WTC11 (cell line): ENCODE data around the gene KIAA1328. TPM values are rescaled to one million over a fixed set of nuclear protein-coding genes. Genes with fewer than 3 reads are reported as not detected.

Experiments
- ATAC-seq: fragments of 200-7000 bp; cut with Tn5 transposase; 2 replicates; pipeline ENCODE4 v1.10.0; 2021; ENCODE audit warnings: mild to moderate bottlenecking, moderate library complexity
- CTCF ChIA-PET: fragments of 300-600 bp; sonication (Branson Sonifier 250); formaldehyde crosslinking; loops from one replicate; lab custom pipeline; 2021; ENCODE audit warnings: antibody characterized with exemption; lab: Charles Lee
- POLR2A ChIA-PET: fragments of 350-600 bp; sonication (Branson Sonifier 250); formaldehyde crosslinking; loops from one replicate; lab custom pipeline; 2021; ENCODE audit warnings: antibody characterized with exemption; lab: Charles Lee
- DNase-seq: peaks from one replicate; pipeline ENCODE4 v3.0.0; 2021; ENCODE audit warnings: low spot score
- H3K27ac Mint-ChIP-seq: 2 replicates; pipeline ENCODE4 v1.8.0; 2021; ENCODE audit warnings: mixed read lengths
- H3K27me3 Mint-ChIP-seq: 2 replicates; pipeline ENCODE4 v1.8.0; 2021; ENCODE audit warnings: low read depth, mild to moderate bottlenecking, moderate library complexity, mixed read lengths
- H3K36me3 Mint-ChIP-seq: 2 replicates; pipeline ENCODE4 v1.8.0; 2021; ENCODE audit warnings: mixed read lengths
- H3K4me1 Mint-ChIP-seq: 2 replicates; pipeline ENCODE4 v1.8.0; 2022; ENCODE audit warnings: mixed read lengths
- H3K4me3 Mint-ChIP-seq: 2 replicates; pipeline ENCODE4 v1.8.0; 2021; ENCODE audit warnings: mild to moderate bottlenecking, moderate library complexity, mixed read lengths
- H3K9me3 Mint-ChIP-seq: 2 replicates; pipeline ENCODE4 v1.8.0; 2021; ENCODE audit warnings: mixed read lengths
- CBFB ChIP-seq: sonication (generic); formaldehyde crosslinking; IDR thresholded peaks from 2 replicates; pipeline ENCODE4 v1.8.1; 2022; ENCODE audit warnings: mild to moderate bottlenecking, low read depth, missing genetic modification reagents
- ETV6 ChIP-seq: sonication (generic); formaldehyde crosslinking; IDR thresholded peaks from 2 replicates; pipeline ENCODE4 v1.8.1; 2022; ENCODE audit warnings: mild to moderate bottlenecking, missing genetic modification reagents
- FOXK1 ChIP-seq: sonication (generic); formaldehyde crosslinking; IDR thresholded peaks from 2 replicates; pipeline ENCODE4 v1.8.0; 2022; ENCODE audit warnings: mild to moderate bottlenecking, moderate library complexity, missing genetic modification reagents
- GABPB1 ChIP-seq: sonication (generic); formaldehyde crosslinking; IDR thresholded peaks from 2 replicates; pipeline ENCODE4 v1.8.1; 2023; ENCODE audit warnings: mild to moderate bottlenecking, missing genetic modification reagents
- GRHL2 ChIP-seq: fragments of 250-450 bp; sonication (Bioruptor Pico); IDR thresholded peaks from 2 replicates; pipeline ENCODE4 v1.8.0; 2022; ENCODE audit warnings: mild to moderate bottlenecking, moderate library complexity; ENCODE audit not compliant: insufficient replicate concordance, severe bottlenecking
- HMGA2 ChIP-seq: fragments of 250-450 bp; sonication (Bioruptor Pico); IDR thresholded peaks from 2 replicates; pipeline ENCODE4 v1.4.0; 2021; ENCODE audit warnings: mild to moderate bottlenecking, moderate library complexity
- JAZF1 ChIP-seq: fragments of 250-450 bp; sonication (Bioruptor Pico); IDR thresholded peaks from 2 replicates; pipeline ENCODE4 v1.9.0; 2021; ENCODE audit warnings: moderate library complexity, mild to moderate bottlenecking, inconsistent platforms
- NFYB ChIP-seq: sonication (generic); formaldehyde crosslinking; conservative IDR thresholded peaks from 2 replicates; pipeline ENCODE4 v1.8.0; 2022; ENCODE audit warnings: low read depth, missing genetic modification reagents
- NR3C1 ChIP-seq: sonication (generic); formaldehyde crosslinking; conservative IDR thresholded peaks from 2 replicates; pipeline ENCODE4 v1.8.1; 2023; ENCODE audit warnings: low read depth, mild to moderate bottlenecking, missing genetic modification reagents
- OVOL2 ChIP-seq: fragments of 250-450 bp; sonication (Bioruptor Pico); IDR thresholded peaks from 2 replicates; pipeline ENCODE4 v1.9.0; 2021; ENCODE audit warnings: mild to moderate bottlenecking, borderline replicate concordance
- RELA ChIP-seq: sonication (generic); formaldehyde crosslinking; IDR thresholded peaks from 2 replicates; pipeline ENCODE4 v1.8.1; 2022; ENCODE audit warnings: missing genetic modification reagents, mild to moderate bottlenecking, borderline replicate concordance
- SOX15 ChIP-seq: fragments of 250-450 bp; sonication (Bioruptor Pico); IDR thresholded peaks from 2 replicates; pipeline ENCODE4 v1.9.0; 2021; ENCODE audit warnings: mild to moderate bottlenecking
- TEAD1 ChIP-seq: sonication (generic); formaldehyde crosslinking; IDR thresholded peaks from 2 replicates; pipeline ENCODE4 v1.8.0; 2022; ENCODE audit warnings: mild to moderate bottlenecking, missing genetic modification reagents
- ZBTB43 ChIP-seq: sonication (generic); formaldehyde crosslinking; IDR thresholded peaks from 2 replicates; pipeline ENCODE4 v1.8.1; 2023; ENCODE audit warnings: mild to moderate bottlenecking, missing genetic modification reagents
- ZNF121 ChIP-seq: sonication (generic); formaldehyde crosslinking; IDR thresholded peaks from 2 replicates; pipeline ENCODE4 v1.8.0; 2023; ENCODE audit warnings: missing genetic modification reagents
- ZNF281 ChIP-seq: sonication (generic); formaldehyde crosslinking; IDR thresholded peaks from 2 replicates; pipeline ENCODE4 v1.8.0; 2023; ENCODE audit warnings: mild to moderate bottlenecking, missing genetic modification reagents
- ZNF423 ChIP-seq: fragments of 250-450 bp; sonication (Bioruptor Pico); IDR thresholded peaks from 2 replicates; pipeline ENCODE4 v2.1.2; 2022; ENCODE audit warnings: mild to moderate bottlenecking, moderate library complexity
- total RNA-seq: library from RNA; stranded (reverse); gene quantifications from 3 replicates; pipeline ENCODE4 v1.2.3, GENCODE V29; 2021
- TF ChIP-seq, protein P1 (sequence below): sonication (generic); formaldehyde crosslinking; IDR thresholded peaks from 2 replicates; pipeline ENCODE4 v1.8.0; 2023; ENCODE audit warnings: missing genetic modification reagents, mild to moderate bottlenecking, borderline replicate concordance
- TF ChIP-seq, protein P2 (sequence below): sonication (generic); formaldehyde crosslinking; IDR thresholded peaks from 2 replicates; pipeline ENCODE4 v1.8.1; 2023; ENCODE audit warnings: mild to moderate bottlenecking, missing genetic modification reagents, moderate library complexity
- TF ChIP-seq, protein P3 (sequence below): fragments of 250-450 bp; sonication (Bioruptor Pico); IDR thresholded peaks from 2 replicates; pipeline ENCODE4 v1.9.0; 2021; ENCODE audit warnings: moderate library complexity, mild to moderate bottlenecking, inconsistent platforms, borderline replicate concordance
- TF ChIP-seq, protein P4 (sequence below): fragments of 250-450 bp; sonication (Bioruptor Pico); IDR thresholded peaks from 2 replicates; pipeline ENCODE4 v1.9.0; 2021; ENCODE audit warnings: mild to moderate bottlenecking
- TF ChIP-seq, protein P5 (sequence below): sonication (generic); formaldehyde crosslinking; IDR thresholded peaks from 2 replicates; pipeline ENCODE4 v1.8.1; 2022; ENCODE audit warnings: low read depth, missing genetic modification reagents, borderline replicate concordance

Gene KIAA1328
- total RNA-seq, 1 experiment from 2014 or later = 4.8 TPM

GRCh38 chr18:36833120-36833519 lies 4.2 kb downstream of the KIAA1328 start (continued):
- TF ChIP-seq, protein P1, sequence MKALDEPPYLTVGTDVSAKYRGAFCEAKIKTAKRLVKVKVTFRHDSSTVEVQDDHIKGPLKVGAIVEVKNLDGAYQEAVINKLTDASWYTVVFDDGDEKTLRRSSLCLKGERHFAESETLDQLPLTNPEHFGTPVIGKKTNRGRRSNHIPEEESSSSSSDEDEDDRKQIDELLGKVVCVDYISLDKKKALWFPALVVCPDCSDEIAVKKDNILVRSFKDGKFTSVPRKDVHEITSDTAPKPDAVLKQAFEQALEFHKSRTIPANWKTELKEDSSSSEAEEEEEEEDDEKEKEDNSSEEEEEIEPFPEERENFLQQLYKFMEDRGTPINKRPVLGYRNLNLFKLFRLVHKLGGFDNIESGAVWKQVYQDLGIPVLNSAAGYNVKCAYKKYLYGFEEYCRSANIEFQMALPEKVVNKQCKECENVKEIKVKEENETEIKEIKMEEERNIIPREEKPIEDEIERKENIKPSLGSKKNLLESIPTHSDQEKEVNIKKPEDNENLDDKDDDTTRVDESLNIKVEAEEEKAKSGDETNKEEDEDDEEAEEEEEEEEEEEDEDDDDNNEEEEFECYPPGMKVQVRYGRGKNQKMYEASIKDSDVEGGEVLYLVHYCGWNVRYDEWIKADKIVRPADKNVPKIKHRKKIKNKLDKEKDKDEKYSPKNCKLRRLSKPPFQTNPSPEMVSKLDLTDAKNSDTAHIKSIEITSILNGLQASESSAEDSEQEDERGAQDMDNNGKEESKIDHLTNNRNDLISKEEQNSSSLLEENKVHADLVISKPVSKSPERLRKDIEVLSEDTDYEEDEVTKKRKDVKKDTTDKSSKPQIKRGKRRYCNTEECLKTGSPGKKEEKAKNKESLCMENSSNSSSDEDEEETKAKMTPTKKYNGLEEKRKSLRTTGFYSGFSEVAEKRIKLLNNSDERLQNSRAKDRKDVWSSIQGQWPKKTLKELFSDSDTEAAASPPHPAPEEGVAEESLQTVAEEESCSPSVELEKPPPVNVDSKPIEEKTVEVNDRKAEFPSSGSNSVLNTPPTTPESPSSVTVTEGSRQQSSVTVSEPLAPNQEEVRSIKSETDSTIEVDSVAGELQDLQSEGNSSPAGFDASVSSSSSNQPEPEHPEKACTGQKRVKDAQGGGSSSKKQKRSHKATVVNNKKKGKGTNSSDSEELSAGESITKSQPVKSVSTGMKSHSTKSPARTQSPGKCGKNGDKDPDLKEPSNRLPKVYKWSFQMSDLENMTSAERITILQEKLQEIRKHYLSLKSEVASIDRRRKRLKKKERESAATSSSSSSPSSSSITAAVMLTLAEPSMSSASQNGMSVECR (CRISPR knock-in tag) = no peak
- TF ChIP-seq ZNF281 (CRISPR knock-in tag) (no peak), JAZF1 (no peak), GRHL2 (CRISPR knock-in tag) (no peak), TEAD1 (CRISPR knock-in tag) (no peak)
- TF ChIP-seq, protein P2, sequence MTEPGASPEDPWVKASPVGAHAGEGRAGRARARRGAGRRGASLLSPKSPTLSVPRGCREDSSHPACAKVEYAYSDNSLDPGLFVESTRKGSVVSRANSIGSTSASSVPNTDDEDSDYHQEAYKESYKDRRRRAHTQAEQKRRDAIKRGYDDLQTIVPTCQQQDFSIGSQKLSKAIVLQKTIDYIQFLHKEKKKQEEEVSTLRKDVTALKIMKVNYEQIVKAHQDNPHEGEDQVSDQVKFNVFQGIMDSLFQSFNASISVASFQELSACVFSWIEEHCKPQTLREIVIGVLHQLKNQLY (CRISPR knock-in tag) = no peak

- no peaks in the 10 kb centered on the region for H3K27me3 Mint-ChIP-seq
- ATAC-seq (no peak), DNase-seq (no peak)
- H3K9me3 Mint-ChIP-seq = no peaks in the 10 kb centered on the region
- H3K4me3 Mint-ChIP-seq = no peak overlapping the region
- CTCF ChIA-PET = no interaction called here
- POLR2A ChIA-PET = no interaction called here
- TF ChIP-seq SOX15 (no peak), RELA (CRISPR knock-in tag) (no peak), OVOL2 (CRISPR knock-in tag) (no peak), NR3C1 (CRISPR knock-in tag) (no peak), FOXK1 (CRISPR knock-in tag) (no peak), GABPB1 (CRISPR knock-in tag) (no peak), ZBTB43 (CRISPR knock-in tag) (no peak), HMGA2 (CRISPR knock-in tag) (no peak), ETV6 (CRISPR knock-in tag) (no peak), CBFB (CRISPR knock-in tag) (no peak), ZNF423 (CRISPR knock-in tag) (no peak), NFYB (CRISPR knock-in tag) (no peak), ZNF121 (no peak)
- TF ChIP-seq, protein P3, sequence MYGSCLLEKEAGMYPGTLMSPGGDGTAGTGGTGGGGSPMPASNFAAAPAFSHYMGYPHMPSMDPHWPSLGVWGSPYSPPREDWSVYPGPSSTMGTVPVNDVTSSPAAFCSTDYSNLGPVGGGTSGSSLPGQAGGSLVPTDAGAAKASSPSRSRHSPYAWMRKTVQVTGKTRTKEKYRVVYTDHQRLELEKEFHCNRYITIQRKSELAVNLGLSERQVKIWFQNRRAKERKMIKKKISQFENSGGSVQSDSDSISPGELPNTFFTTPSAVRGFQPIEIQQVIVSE (CRISPR knock-in tag) = no peak
- TF ChIP-seq, protein P4, sequence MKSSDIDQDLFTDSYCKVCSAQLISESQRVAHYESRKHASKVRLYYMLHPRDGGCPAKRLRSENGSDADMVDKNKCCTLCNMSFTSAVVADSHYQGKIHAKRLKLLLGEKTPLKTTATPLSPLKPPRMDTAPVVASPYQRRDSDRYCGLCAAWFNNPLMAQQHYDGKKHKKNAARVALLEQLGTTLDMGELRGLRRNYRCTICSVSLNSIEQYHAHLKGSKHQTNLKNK (CRISPR knock-in tag) = no peak
- TF ChIP-seq, protein P5, sequence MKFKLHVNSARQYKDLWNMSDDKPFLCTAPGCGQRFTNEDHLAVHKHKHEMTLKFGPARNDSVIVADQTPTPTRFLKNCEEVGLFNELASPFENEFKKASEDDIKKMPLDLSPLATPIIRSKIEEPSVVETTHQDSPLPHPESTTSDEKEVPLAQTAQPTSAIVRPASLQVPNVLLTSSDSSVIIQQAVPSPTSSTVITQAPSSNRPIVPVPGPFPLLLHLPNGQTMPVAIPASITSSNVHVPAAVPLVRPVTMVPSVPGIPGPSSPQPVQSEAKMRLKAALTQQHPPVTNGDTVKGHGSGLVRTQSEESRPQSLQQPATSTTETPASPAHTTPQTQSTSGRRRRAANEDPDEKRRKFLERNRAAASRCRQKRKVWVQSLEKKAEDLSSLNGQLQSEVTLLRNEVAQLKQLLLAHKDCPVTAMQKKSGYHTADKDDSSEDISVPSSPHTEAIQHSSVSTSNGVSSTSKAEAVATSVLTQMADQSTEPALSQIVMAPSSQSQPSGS (CRISPR knock-in tag) = no peak
- no peaks in the 10 kb centered on the region for H3K4me1 Mint-ChIP-seq
- H3K27ac Mint-ChIP-seq = no peak overlapping the region
- H3K36me3 Mint-ChIP-seq = peaks cover 11% of the 10 kb centered on the region; the same call in 1 of the 2 replicates
Observed at GRCh38 chr18:36835927-36836326, 7.0 kb downstream of the KIAA1328 start.
